IMR-90 (cell line): ENCODE measurements around the gene FLT4. TPM values are rescaled to one million over a fixed set of nuclear protein-coding genes. Genes with fewer than 3 reads are reported as not detected.

ENCODE experiments used
- ATAC-seq: fragments of 200-7000 bp; cut with Tn5 transposase; 2 replicates; pipeline ENCODE4 v1.9.1; 2020; ENCODE audit warnings: low read depth, mild to moderate bottlenecking, moderate library complexity
- BruUV-seq: library from RNA; stranded (reverse); fragments of 400-500 nt; replicated peaks from 2 replicates; lab custom pipeline; 2021; lab: Mats Ljungman, UMichigan
- CTCF ChIA-PET: fragments of 300-600 bp; formaldehyde crosslinking; extraction: SDS; loops from one replicate; lab custom pipeline; 2021; ENCODE audit warnings: antibody characterized with exemption; lab: Yijun Ruan, JAX
- POLR2A ChIA-PET: fragments of 300-600 bp; sonication (Branson Sonifier 250); formaldehyde crosslinking; loops from one replicate; lab custom pipeline; 2022; ENCODE audit warnings: antibody characterized with exemption; ENCODE audit not compliant: unreplicated experiment; lab: Charles Lee
- DNase-seq: peaks from one replicate; pipeline ENCODE4 v3.0.0; 2013
- H2AFZ ChIP-seq: replicated peaks from 2 replicates; pipeline ENCODE3; 2013; ENCODE audit warnings: low read length, mild to moderate bottlenecking; ENCODE audit not compliant: poor library complexity
- H2AK5ac ChIP-seq: 2 replicates; pipeline ENCODE4 v1.6.1; 2013; ENCODE audit warnings: low read depth, low read length, inconsistent platforms
- H2AK9ac ChIP-seq: replicated peaks from 2 replicates; pipeline ENCODE3; 2013; ENCODE audit warnings: mild to moderate bottlenecking, low read depth, low read length, moderate library complexity; ENCODE audit not compliant: poor library complexity
- H2BK120ac ChIP-seq: 2 replicates; pipeline ENCODE4 v1.6.1; 2013; ENCODE audit warnings: low read depth, low read length, inconsistent platforms
- H2BK15ac ChIP-seq: 3 replicates; pipeline ENCODE4 v1.6.1; 2013; ENCODE audit warnings: low read depth, low read length, inconsistent platforms
- H2BK20ac ChIP-seq: 2 replicates; pipeline ENCODE4 v1.6.1; 2013; ENCODE audit warnings: low read depth, mild to moderate bottlenecking, inconsistent platforms, low read length, moderate library complexity
- H2BK5ac ChIP-seq: 2 replicates; pipeline ENCODE4 v1.6.1; 2013; ENCODE audit warnings: mild to moderate bottlenecking, low read depth, low read length, inconsistent platforms; ENCODE audit not compliant: poor library complexity, severe bottlenecking
- H3K14ac ChIP-seq: replicated peaks from 2 replicates; pipeline ENCODE4 v1.6.1; 2013; ENCODE audit warnings: low read depth, low read length, inconsistent platforms
- H3K18ac ChIP-seq: 2 replicates; pipeline ENCODE4 v1.6.1; 2013; ENCODE audit warnings: low read depth, low read length, control low read depth
- H3K23ac ChIP-seq: 2 replicates; pipeline ENCODE4 v1.6.1; 2013; ENCODE audit warnings: low read depth, low read length, inconsistent platforms
- H3K27ac ChIP-seq: 2 replicates; pipeline ENCODE4 v1.5.1; 2013; ENCODE audit warnings: mild to moderate bottlenecking, control low read depth, low read length; ENCODE audit not compliant: insufficient read depth
- H3K27me3 ChIP-seq: 2 replicates; pipeline ENCODE4 v1.6.1; 2013; ENCODE audit warnings: low read length; ENCODE audit not compliant: control insufficient read depth, insufficient read depth
- H3K36me3 ChIP-seq: 2 replicates; pipeline ENCODE4 v1.6.1; 2013; ENCODE audit warnings: low read length, mixed read lengths; ENCODE audit not compliant: control insufficient read depth, insufficient read depth
- H3K4ac ChIP-seq: 2 replicates; pipeline ENCODE4 v1.6.1; 2013; ENCODE audit warnings: low read depth, low read length, inconsistent platforms
- H3K4me1 ChIP-seq: 2 replicates; pipeline ENCODE4 v1.6.1; 2013; ENCODE audit warnings: low read length, mixed read lengths; ENCODE audit not compliant: control insufficient read depth, insufficient read depth
- H3K4me2 ChIP-seq: 2 replicates; pipeline ENCODE4 v1.6.1; 2013; ENCODE audit warnings: low read depth, mild to moderate bottlenecking, control low read depth, low read length, moderate library complexity
- H3K4me3 ChIP-seq: 2 replicates; pipeline ENCODE4 v1.5.1; 2013; ENCODE audit warnings: low read depth, mild to moderate bottlenecking, control low read depth, low read length, moderate library complexity; ENCODE audit not compliant: insufficient read depth
- H3K56ac ChIP-seq: 2 replicates; pipeline ENCODE4 v1.6.1; 2013; ENCODE audit warnings: low read length, inconsistent platforms; ENCODE audit not compliant: insufficient read depth; ENCODE audit errors: extremely low read depth
- H3K79me1 ChIP-seq, 2 experiments: 2 replicates each; pipeline ENCODE4 v1.6.1; 2013; ENCODE audit warnings: low read length in 2 of 2, inconsistent platforms in 1 of 2, low read depth in 1 of 2
- H3K9ac ChIP-seq: 2 replicates; pipeline ENCODE4 v1.6.1; 2013; ENCODE audit warnings: low read depth, low read length, control low read depth
- H3K9me1 ChIP-seq: 2 replicates; pipeline ENCODE4 v1.6.1; 2013; ENCODE audit warnings: low read length, inconsistent platforms; ENCODE audit not compliant: insufficient read depth
- H3K9me3 ChIP-seq: 2 replicates; pipeline ENCODE4 v1.6.1; 2013; ENCODE audit warnings: low read length; ENCODE audit not compliant: control insufficient read depth, insufficient read depth
- H4K20me1 ChIP-seq: 2 replicates; pipeline ENCODE4 v1.6.1; 2013; ENCODE audit warnings: low read length, inconsistent platforms; ENCODE audit not compliant: insufficient read depth
- H4K5ac ChIP-seq: 2 replicates; pipeline ENCODE4 v1.6.1; 2013; ENCODE audit warnings: mild to moderate bottlenecking, low read depth, low read length, control low read depth
- H4K8ac ChIP-seq, 2 experiments: 2 replicates each; pipeline ENCODE4 v1.6.1; 2013; ENCODE audit warnings: low read depth in 2 of 2, low read length in 2 of 2, control low read depth in 1 of 2, inconsistent platforms in 1 of 2
- H4K91ac ChIP-seq: 2 replicates; pipeline ENCODE4 v1.6.1; 2013; ENCODE audit warnings: low read depth, low read length, inconsistent platforms; ENCODE audit not compliant: insufficient read depth
- CHD1 ChIP-seq: IDR thresholded peaks from 2 replicates; pipeline ENCODE4 v1.6.1; 2012; ENCODE audit warnings: low read depth, low read length, improper control_type of control experiment
- FOS ChIP-seq: fragments of 150-350 bp; IDR thresholded peaks from 2 replicates; pipeline ENCODE4 v1.6.1; 2016; ENCODE audit warnings: low read depth, low read length
- MAZ ChIP-seq: IDR thresholded peaks from 2 replicates; pipeline ENCODE4 v1.6.1; 2012; ENCODE audit warnings: low read depth, mild to moderate bottlenecking, low read length, improper control_type of control experiment, moderate library complexity, borderline replicate concordance
- MXI1 ChIP-seq: IDR thresholded peaks from 2 replicates; pipeline ENCODE4 v1.6.1; 2012; ENCODE audit warnings: low read depth, mild to moderate bottlenecking, low read length, moderate library complexity, borderline replicate concordance
- NFE2L2 ChIP-seq: fragments of 150-350 bp; IDR thresholded peaks from 2 replicates; pipeline ENCODE4 v1.6.1; 2016; ENCODE audit warnings: low read depth, mild to moderate bottlenecking, low read length
- WGBS, 2 experiments: methylation state at CpG; one replicate each; pipeline versions ENCODE4 v1.1.5 to v1.1.7; 2013; ENCODE audit warnings: missing lambda C conversion rate in 2 of 2; ENCODE audit not compliant: insufficient read length in 1 of 2; ENCODE audit errors: extremely low coverage in 2 of 2; 5-methylcytosine and 5-hydroxymethylcytosine counted together
- dilution Hi-C: fragments of 300-500 bp; cut with HindIII; formaldehyde crosslinking; loops from one replicate; pipeline ENCODE4 v1.14.3; 2018; ENCODE audit warnings: low sequenced_read_pairs; ENCODE audit not compliant: unreplicated experiment
- in situ Hi-C: fragments of 300-500 bp; cut with MboI; formaldehyde crosslinking; loops from 3 replicates; pipeline ENCODE4 v1.14.3; 2019; ENCODE audit warnings: low sequenced_read_pairs, inconsistent platforms, mixed read lengths
- intact Hi-C: fragments of 100-400 bp; cut with micrococcal nuclease; formaldehyde crosslinking; loops from 2 replicates; pipeline ENCODE4 v1.10.0; 2022
- polyA plus RNA-seq, 3 experiments: library from polyadenylated mRNA; depleted of rRNA; stranded (reverse); fragments of >200 nt; gene quantifications; 2 replicates each; pipeline ENCODE4 v1.2.3, GENCODE V29; 2012; ENCODE audit warnings: low replicate concordance in 1 of 3
- total RNA-seq: library from RNA; depleted of rRNA; stranded (reverse); fragments of >200 nt; gene quantifications from 2 replicates; pipeline ENCODE4 v1.2.3, GENCODE V29; 2012

FLT4 gene
- total and polyA plus RNA-seq, 2 of the 4 experiments (the other 2 are of a cell fraction), result under 0.01 to 0.07 TPM

- H3K14ac ChIP-seq, result no peak overlapping the region
- intact Hi-C loops (loop anchor here (2.0 kb wide), 1 partner anchor 63 kb away; the partner anchor contains the start of gene CNOT6), dilution Hi-C loops (no loop called here), in situ Hi-C loops (no loop called here)
- no peak overlapping the region for H4K8ac ChIP-seq
- DNase-seq, result peak; percentile 49
- H3K79me1 ChIP-seq, result peaks cover 28 to 39% of the 10 kb centered on the region in 2 experiments
- H2BK15ac ChIP-seq, result peak overlapping the region; percentile 58; the same call in 1 of the 3 replicates
- H3K9me3 ChIP-seq, result no peaks in the 10 kb centered on the region
- peaks cover 26% of the 10 kb centered on the region; the same call in 1 of the 2 replicates for H4K20me1 ChIP-seq
- no CpG with 5 or more reads among the region's 2 CpGs for WGBS, 2 experiments
- H3K4me1 ChIP-seq, result peaks cover 19% of the 10 kb centered on the region
- no peak overlapping the region for H2BK20ac ChIP-seq
- no peak overlapping the region for H4K91ac ChIP-seq
- H2BK120ac ChIP-seq, result no peak overlapping the region
- H3K56ac ChIP-seq, result no peak overlapping the region
- H2AFZ ChIP-seq, result no peak overlapping the region
- no peak overlapping the region for H2AK5ac ChIP-seq
- H3K9me1 ChIP-seq, result peaks cover 6% of the 10 kb centered on the region; the same call in 1 of the 2 replicates
- no peak overlapping the region for H3K18ac ChIP-seq
- H3K4ac ChIP-seq, result no peak overlapping the region
- H4K5ac ChIP-seq, result no peak overlapping the region
- peaks cover 4% of the 10 kb centered on the region for H3K36me3 ChIP-seq
- no peaks in the 10 kb centered on the region for H3K27me3 ChIP-seq
- no peak overlapping the region for H3K9ac ChIP-seq
- no peak overlapping the region for H2AK9ac ChIP-seq
- no peak for TF ChIP-seq CHD1
- TF ChIP-seq MAZ, result no peak
- TF ChIP-seq NFE2L2, result no peak
- no peak for TF ChIP-seq MXI1
- TF ChIP-seq FOS, result no peak
- no peak overlapping the region for H3K23ac ChIP-seq
- BruUV-seq, result no TSS peak
- H3K27ac ChIP-seq, result peak overlapping the region; percentile 29; the same call in 1 of the 2 replicates
- ChIA-PET CTCF (interaction anchor here (0.6 kb wide), 1 partner anchor 83 kb away, joined by 3 read pairs; no protein-coding TSS in a partner anchor), POLR2A (interaction anchor here (0.5 kb wide), 1 partner anchor 1531 kb away, joined by 6 read pairs; no protein-coding TSS in a partner anchor)
- H2BK5ac ChIP-seq, result peak overlapping the region; percentile 40
- no peak overlapping the region for H3K4me2 ChIP-seq
- no peak overlapping the region for H3K4me3 ChIP-seq
- 0 out of 2 replicates have a peak, but pooled peaks have one; percentile 16 for ATAC-seq
Observed at GRCh38 chr5:180557217-180557809, 92.1 kb downstream of the FLT4 start.
